Measurements from ENCODE around the gene EYS.

- TF ChIP-seq, protein P1, sequence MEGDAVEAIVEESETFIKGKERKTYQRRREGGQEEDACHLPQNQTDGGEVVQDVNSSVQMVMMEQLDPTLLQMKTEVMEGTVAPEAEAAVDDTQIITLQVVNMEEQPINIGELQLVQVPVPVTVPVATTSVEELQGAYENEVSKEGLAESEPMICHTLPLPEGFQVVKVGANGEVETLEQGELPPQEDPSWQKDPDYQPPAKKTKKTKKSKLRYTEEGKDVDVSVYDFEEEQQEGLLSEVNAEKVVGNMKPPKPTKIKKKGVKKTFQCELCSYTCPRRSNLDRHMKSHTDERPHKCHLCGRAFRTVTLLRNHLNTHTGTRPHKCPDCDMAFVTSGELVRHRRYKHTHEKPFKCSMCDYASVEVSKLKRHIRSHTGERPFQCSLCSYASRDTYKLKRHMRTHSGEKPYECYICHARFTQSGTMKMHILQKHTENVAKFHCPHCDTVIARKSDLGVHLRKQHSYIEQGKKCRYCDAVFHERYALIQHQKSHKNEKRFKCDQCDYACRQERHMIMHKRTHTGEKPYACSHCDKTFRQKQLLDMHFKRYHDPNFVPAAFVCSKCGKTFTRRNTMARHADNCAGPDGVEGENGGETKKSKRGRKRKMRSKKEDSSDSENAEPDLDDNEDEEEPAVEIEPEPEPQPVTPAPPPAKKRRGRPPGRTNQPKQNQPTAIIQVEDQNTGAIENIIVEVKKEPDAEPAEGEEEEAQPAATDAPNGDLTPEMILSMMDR (conservative IDR thresholded peaks at IDR 0.05), result no peak
- no peak for TF ChIP-seq ZFX (IDR thresholded peaks at IDR 0.05)
Observed at GRCh38 chr6:64258302-64258701, 1448.7 kb downstream of the EYS start.

Data from C4-2B (cell line).